Adrenal gland (tissue), 12 donors: Measurements from ENCODE around the gene PRKCB. TPM values are rescaled to one million over a fixed set of nuclear protein-coding genes. Genes with fewer than 3 reads are reported as not detected.

Source experiments
- DNase-seq, 7 donors: peaks; one replicate each; pipeline ENCODE4 v3.0.0-alpha.2; 2019 to 2020
- H3K27ac ChIP-seq, 5 donors: fragments of 200-600 bp; sonication (generic) in 4 of 5; 1 replicate in 3 of 5; 2 replicates in 2 of 5; pipeline versions ENCODE4 v1.5.1 to v1.8.0; 2016 to 2020; ENCODE audit warnings: mild to moderate bottlenecking in 1 of 5
- H3K27me3 ChIP-seq: fragments of 200-600 bp; 2 replicates; pipeline ENCODE4 v1.8.0; 2021
- H3K36me3 ChIP-seq, 2 donors: fragments of 200-600 bp; replicated peaks in 1 of 2; 1 replicate in 1 of 2; 2 replicates in 1 of 2; pipeline versions ENCODE4 v1.5.1 to v1.8.0; 2018 to 2022
- H3K4me1 ChIP-seq, 2 donors: fragments of 200-600 bp; replicated peaks in 1 of 2; 1 replicate in 1 of 2; 2 replicates in 1 of 2; pipeline versions ENCODE4 v1.5.1 to v1.8.0; 2018 to 2021
- H3K4me3 ChIP-seq, 4 donors: fragments of 200-600 bp; sonication (generic) in 3 of 4; one replicate each; pipeline ENCODE4 v1.5.1; 2016 to 2018
- H3K9me3 ChIP-seq, 3 donors: fragments of 200-600 bp; sonication (generic) in 1 of 3; replicated peaks in 1 of 3; 1 replicate in 2 of 3; 2 replicates in 1 of 3; pipeline versions ENCODE4 v1.5.1 to v1.8.0; 2016 to 2021
- POLR2A ChIP-seq, 2 donors: fragments of 450-650 bp; IDR thresholded peaks; one replicate each; pipeline ENCODE4 v1.6.1; 2017; ENCODE audit warnings: antibody characterized with exemption in 2 of 2, mild to moderate bottlenecking in 2 of 2, moderate library complexity in 1 of 2
- WGBS, 4 donors: extraction: QIAGEN DNeasy Blood & Tissue Kit in 2 of 4; methylation state at CpG; one replicate each; pipeline versions ENCODE4 v1.1.5 to v1.1.7; 2013 to 2017; 5-methylcytosine and 5-hydroxymethylcytosine counted together
- intact Hi-C, 2 donors: fragments of 100-400 bp; cut with DNase I; formaldehyde crosslinking; loops; one replicate each; pipeline versions ENCODE4 v1.14.1 to v1.15.0; 2022 to 2023
- polyA plus RNA-seq, 3 donors: library from polyadenylated mRNA; stranded (reverse); fragments of 200-250 nt in 2 of 3; fragments of 350-450 nt in 1 of 3; fragmentation: Illumina TruSeq in 1 of 3; extraction: RNeasy Lipid Tissue Mini Kit (QIAGEN cat#74804) in 1 of 3; gene quantifications; one replicate each; pipeline ENCODE4 v1.2.3, GENCODE V29; 2013 to 2014
- total RNA-seq, 9 donors: library from RNA; depleted of rRNA in 4 of 9; stranded (reverse); fragments of >200 nt in 4 of 9; fragments of 120-200 nt in 1 of 9; fragmentation: NEBNext Ultra II Directional in 1 of 9; extraction: Animal tissue kit (Norgen Biotek cat#: 25700) in 1 of 9; gene quantifications; one replicate each; pipeline versions ENCODE4 v1.1.0 to v1.2.4, GENCODE V29; 2013 to 2023
- TF ChIP-seq, protein P1 (sequence below), 6 experiments: fragments of 450-650 bp in 4 of 6; fragments of 200-600 bp in 2 of 6; sonication (generic) in 1 of 6; IDR thresholded peaks; 1 replicate in 5 of 6; 2 replicates in 1 of 6; pipeline versions ENCODE4 v1.5.1 to v1.8.0; 2016 to 2021; ENCODE audit warnings: antibody characterized with exemption in 6 of 6, mild to moderate bottlenecking in 2 of 6, moderate library complexity in 1 of 6
- donor health status: healthy with polysubstance abuse.
- donor health status: Bipolar disorder and iron deficiency.
- donor health status: DM: yes; HTN: yes; CAD: no.
- donor health status: DM: no; HTN: no; CAD: no.
- donor health status: DM: no; HTN: no; CAD: no.
- donor health status: DM: yes; HTN: yes; CAD: no.

PRKCB gene
- total and polyA plus RNA-seq, 12 donors = 0.54 to 8.0 (median 3.0) TPM

DNA sequence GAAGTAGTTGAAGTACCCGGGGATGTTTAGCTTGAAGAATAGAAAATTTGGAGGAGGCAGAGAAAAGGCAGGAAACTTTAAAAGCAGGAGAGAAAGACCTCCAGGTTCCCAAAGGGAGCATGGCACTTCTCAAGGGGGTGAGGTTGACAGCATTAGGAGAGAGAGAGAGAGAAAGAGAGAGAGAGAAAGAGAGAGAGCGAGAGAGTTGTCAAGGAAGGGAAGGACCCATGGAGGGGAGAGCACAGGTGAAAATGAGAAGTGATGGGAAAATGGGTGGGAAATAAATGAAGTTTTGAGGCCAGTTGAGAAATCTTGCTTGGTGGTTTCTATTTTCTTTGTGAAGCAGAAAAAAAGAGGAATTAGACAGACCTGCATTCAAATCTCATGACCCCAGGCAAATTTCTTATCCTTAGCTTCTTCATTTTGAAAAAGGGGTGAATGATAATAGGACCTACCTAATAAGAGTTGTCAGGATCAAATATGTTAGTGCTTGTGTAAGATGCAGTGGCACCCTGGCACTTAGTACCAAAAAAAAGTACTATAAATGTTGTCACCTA is 24.0 kb downstream of the PRKCB start:
- TF ChIP-seq, protein P1, sequence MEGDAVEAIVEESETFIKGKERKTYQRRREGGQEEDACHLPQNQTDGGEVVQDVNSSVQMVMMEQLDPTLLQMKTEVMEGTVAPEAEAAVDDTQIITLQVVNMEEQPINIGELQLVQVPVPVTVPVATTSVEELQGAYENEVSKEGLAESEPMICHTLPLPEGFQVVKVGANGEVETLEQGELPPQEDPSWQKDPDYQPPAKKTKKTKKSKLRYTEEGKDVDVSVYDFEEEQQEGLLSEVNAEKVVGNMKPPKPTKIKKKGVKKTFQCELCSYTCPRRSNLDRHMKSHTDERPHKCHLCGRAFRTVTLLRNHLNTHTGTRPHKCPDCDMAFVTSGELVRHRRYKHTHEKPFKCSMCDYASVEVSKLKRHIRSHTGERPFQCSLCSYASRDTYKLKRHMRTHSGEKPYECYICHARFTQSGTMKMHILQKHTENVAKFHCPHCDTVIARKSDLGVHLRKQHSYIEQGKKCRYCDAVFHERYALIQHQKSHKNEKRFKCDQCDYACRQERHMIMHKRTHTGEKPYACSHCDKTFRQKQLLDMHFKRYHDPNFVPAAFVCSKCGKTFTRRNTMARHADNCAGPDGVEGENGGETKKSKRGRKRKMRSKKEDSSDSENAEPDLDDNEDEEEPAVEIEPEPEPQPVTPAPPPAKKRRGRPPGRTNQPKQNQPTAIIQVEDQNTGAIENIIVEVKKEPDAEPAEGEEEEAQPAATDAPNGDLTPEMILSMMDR (IDR thresholded peaks at IDR 0.05) = no peak
- TF ChIP-seq POLR2A (IDR thresholded peaks at IDR 0.05) = no peak
- no peak overlapping the region for H3K27ac ChIP-seq
- no peaks in the 10 kb centered on the region for H3K9me3 ChIP-seq
- intact Hi-C loops = no loop called here
- DNase-seq = no peak
- H3K36me3 ChIP-seq = no peaks in the 10 kb centered on the region
- no peaks in the 10 kb centered on the region for H3K27me3 ChIP-seq
- H3K4me1 ChIP-seq = peaks cover 0 to 11% of the 10 kb centered on the region in 2 donors
- H3K4me3 ChIP-seq = no peak overlapping the region
- 53 to 70% (median 62%) methylated on average over 2 of the region's 2 CpGs for WGBS, 4 donors

DNA sequence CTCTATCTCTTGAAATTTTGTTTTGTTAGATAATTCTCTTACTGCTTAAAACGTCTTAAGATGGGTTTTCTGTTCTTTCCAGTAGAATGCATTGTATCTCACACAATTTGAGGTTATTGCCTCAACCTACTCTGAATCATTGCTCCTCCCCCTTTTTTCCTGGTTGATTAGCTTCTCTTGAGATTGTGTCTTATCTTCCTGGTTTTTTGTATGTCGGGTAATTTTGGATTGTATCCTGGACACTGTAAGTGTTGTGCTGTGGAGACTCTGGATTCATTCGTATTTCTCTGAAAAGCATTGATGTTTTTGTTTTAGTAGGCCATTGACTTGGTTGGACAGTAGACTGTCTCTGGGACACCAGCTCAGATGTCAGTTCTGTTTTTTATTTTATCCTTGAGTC is 26.1 kb downstream of the PRKCB start:
- no peak overlapping the region for H3K4me3 ChIP-seq
- 63 to 77% (median 68%) methylated on average over 3 of the region's 3 CpGs for WGBS, 4 donors
- no peaks in the 10 kb centered on the region for H3K9me3 ChIP-seq
- no peak for DNase-seq
- H3K36me3 ChIP-seq = no peaks in the 10 kb centered on the region
- H3K4me1 ChIP-seq = peaks cover 0 to 11% of the 10 kb centered on the region in 2 donors
- H3K27me3 ChIP-seq = no peaks in the 10 kb centered on the region
- TF ChIP-seq, protein P1 (IDR thresholded peaks at IDR 0.05) = no peak
- TF ChIP-seq POLR2A (IDR thresholded peaks at IDR 0.05) = no peak
- intact Hi-C loops = no loop called here
- no peak overlapping the region for H3K27ac ChIP-seq

DNA sequence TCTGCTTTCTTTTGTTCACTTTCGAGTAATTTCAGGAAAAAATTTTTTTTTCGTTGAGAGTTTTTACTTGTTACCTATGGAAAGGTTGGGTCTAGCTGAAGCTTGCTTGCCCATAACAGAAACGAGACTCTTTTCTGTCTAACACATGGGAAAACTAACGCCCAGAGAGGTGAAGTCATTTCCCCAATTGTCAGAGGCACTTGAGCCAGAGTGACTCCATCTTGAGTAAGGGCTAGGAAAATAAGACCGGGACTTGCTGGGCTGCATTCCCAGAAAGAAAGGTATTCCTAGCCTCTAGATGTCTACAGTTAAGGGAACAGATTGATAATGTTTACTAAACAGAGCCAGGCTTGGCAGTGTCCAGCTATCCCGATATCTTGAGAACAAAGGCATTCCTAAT is 26.8 kb downstream of the PRKCB start:
- Histone ChIP-seq H3K4me3 (no peak overlapping the region), H3K27ac (no peak overlapping the region), H3K9me3 (no peaks in the 10 kb centered on the region), H3K27me3 (no peaks in the 10 kb centered on the region), H3K4me1 (peaks cover 0 to 11% of the 10 kb centered on the region in 2 donors), H3K36me3 (no peaks in the 10 kb centered on the region)
- WGBS, 4 donors = 68 to 75% (median 71%) methylated on average over 6 of the region's 6 CpGs
- intact Hi-C loops = no loop called here
- TF ChIP-seq POLR2A (IDR thresholded peaks at IDR 0.05) = no peak
- TF ChIP-seq, protein P1 (IDR thresholded peaks at IDR 0.05) = no peak
- no peak for DNase-seq

DNA sequence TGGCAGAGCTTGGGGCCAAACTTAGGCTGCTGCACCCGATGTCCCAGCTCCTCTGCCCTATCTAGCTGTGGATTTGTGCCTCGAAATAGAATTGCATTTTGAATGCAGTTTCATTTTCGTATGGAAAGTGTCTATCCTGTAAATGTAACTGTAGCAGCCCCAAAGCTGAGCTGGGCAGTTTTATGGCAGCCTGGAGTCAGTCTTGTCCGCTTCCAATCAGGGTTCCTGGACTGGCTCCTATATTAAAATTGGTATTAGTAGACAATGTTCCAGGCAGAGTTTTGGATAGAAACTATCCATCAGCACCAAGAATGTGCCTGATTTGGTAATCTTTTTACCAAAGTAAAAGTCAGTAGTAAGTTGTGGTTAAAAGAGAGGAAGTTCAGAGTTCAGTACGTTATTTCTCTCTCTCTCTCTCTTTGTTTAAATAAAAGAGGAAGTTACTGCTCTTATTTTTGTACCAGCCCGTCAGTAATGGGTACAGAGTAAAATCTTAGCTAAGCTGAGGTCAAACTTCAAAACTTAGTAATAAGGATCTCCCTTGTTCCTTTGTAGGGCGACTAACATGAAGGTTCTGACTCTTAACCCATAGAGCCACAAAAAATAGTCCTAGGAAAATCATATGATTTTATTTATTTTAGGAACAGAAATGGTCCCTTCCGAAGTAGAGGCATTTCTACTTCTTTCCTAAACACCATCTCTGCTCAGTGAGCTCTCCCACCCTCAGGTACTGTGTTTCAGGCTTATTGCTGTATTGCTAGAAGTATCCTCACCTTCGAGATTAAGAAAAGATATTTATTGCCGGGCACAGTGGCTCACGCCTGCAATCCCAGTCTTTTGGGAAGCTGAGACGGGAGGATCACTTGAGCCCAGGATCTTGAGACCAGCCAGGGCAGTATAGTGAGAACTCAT is 28.0 kb downstream of the PRKCB start:
- H3K4me3 ChIP-seq = no peak overlapping the region
- no peak for DNase-seq
- WGBS, 4 donors = 40 to 49% (median 48%) methylated on average over 12 of the region's 12 CpGs
- H3K27me3 ChIP-seq = no peaks in the 10 kb centered on the region
- intact Hi-C loops = no loop called here
- peaks cover 0 to 10% of the 10 kb centered on the region in 2 donors for H3K4me1 ChIP-seq
- H3K27ac ChIP-seq = no peak overlapping the region
- H3K9me3 ChIP-seq = no peaks in the 10 kb centered on the region
- TF ChIP-seq POLR2A (IDR thresholded peaks at IDR 0.05) = no peak
- TF ChIP-seq, protein P1 (IDR thresholded peaks at IDR 0.05) = no peak
- no peaks in the 10 kb centered on the region for H3K36me3 ChIP-seq
